B cell (primary cell): Measurements from ENCODE around the gene SLC25A51. TPM values are rescaled to one million over a fixed set of nuclear protein-coding genes. Genes with fewer than 3 reads are reported as not detected.

Experiments
- ATAC-seq: fragments of 200-7000 bp; cut with Tn5 transposase; one replicate; pipeline ENCODE4 v1.10.0; 2021; ENCODE audit warnings: low read depth, mild to moderate bottlenecking, moderate number of reproducible peaks, moderate library complexity
- CTCF ChIA-PET: fragments of 350-600 bp; sonication (Branson Sonifier 250); formaldehyde crosslinking; loops from one replicate; lab custom pipeline; 2021; ENCODE audit warnings: antibody characterized with exemption, inconsistent platforms; lab: Charles Lee
- POLR2A ChIA-PET: fragments of 350-600 bp; sonication (Branson Sonifier 250); formaldehyde crosslinking; loops from one replicate; lab custom pipeline; 2021; ENCODE audit warnings: antibody characterized with exemption; lab: Charles Lee
- DNase-seq: peaks from one replicate; pipeline ENCODE4 v3.0.0; 2013
- H2AFZ ChIP-seq: 2 replicates; pipeline ENCODE4 v1.6.1; 2012; ENCODE audit warnings: mild to moderate bottlenecking, low read depth, low read length; ENCODE audit not compliant: insufficient read depth, poor library complexity, severe bottlenecking
- H3K27ac ChIP-seq, 2 donors: 1 replicate in 1 of 2; 2 replicates in 1 of 2; pipeline ENCODE4 v1.5.1; 2012 to 2013; ENCODE audit warnings: low read length in 2 of 2, mild to moderate bottlenecking in 2 of 2, moderate library complexity in 1 of 2
- H3K27me3 ChIP-seq, 4 experiments: fragments of 200-600 bp in 1 of 4; sonication (generic) in 1 of 4; replicated peaks in 1 of 4; 1 replicate in 2 of 4; 2 replicates in 2 of 4; pipeline versions ENCODE4 v1.6.1 to v1.7.0; 2013 to 2016; ENCODE audit warnings: low read length in 3 of 4, mild to moderate bottlenecking in 2 of 4, mixed read lengths in 1 of 4, moderate library complexity in 1 of 4; ENCODE audit not compliant: insufficient read depth in 4 of 4, control insufficient read depth in 3 of 4; ENCODE audit errors: control extremely low read depth in 1 of 4
- H3K36me3 ChIP-seq, 2 experiments: replicated peaks in 1 of 2; 1 replicate in 1 of 2; 2 replicates in 1 of 2; pipeline versions ENCODE4 v1.6.1 to v1.7.1; 2013; ENCODE audit warnings: low read length in 1 of 2; ENCODE audit not compliant: insufficient read depth in 2 of 2, control insufficient read depth in 1 of 2; ENCODE audit errors: control extremely low read depth in 1 of 2, extremely low read depth in 1 of 2
- H3K4me1 ChIP-seq, 2 donors: fragments of 200-600 bp in 1 of 2; sonication (generic) in 1 of 2; 1 replicate in 1 of 2; 2 replicates in 1 of 2; pipeline versions ENCODE4 v1.5.1 to v1.6.1; 2013 to 2017; ENCODE audit warnings: low read length in 2 of 2; ENCODE audit not compliant: control insufficient read depth in 2 of 2, insufficient read depth in 2 of 2
- H3K4me2 ChIP-seq: replicated peaks from 2 replicates; pipeline ENCODE3; 2012; ENCODE audit warnings: mild to moderate bottlenecking, low read depth, low read length; ENCODE audit not compliant: poor library complexity, severe bottlenecking
- H3K4me3 ChIP-seq, 5 experiments: fragments of 200-600 bp in 1 of 5; sonication (generic) in 1 of 5; 1 replicate in 3 of 5; 2 replicates in 2 of 5; pipeline versions ENCODE4 v1.5.1 to v1.7.0; 2011 to 2016; ENCODE audit warnings: low read length in 4 of 5, mild to moderate bottlenecking in 4 of 5, low read depth in 2 of 5, control low read depth in 1 of 5, moderate library complexity in 1 of 5; ENCODE audit not compliant: insufficient read depth in 1 of 5; ENCODE audit errors: control extremely low read depth in 1 of 5, extremely low read depth in 1 of 5
- H3K79me2 ChIP-seq: fragments of 200-600 bp; sonication (generic); one replicate; pipeline ENCODE4 v1.6.0; 2016; ENCODE audit warnings: low read length; ENCODE audit not compliant: control insufficient read depth, insufficient read depth
- H3K9ac ChIP-seq: fragments of 200-600 bp; sonication (generic); 2 replicates; pipeline ENCODE4 v1.6.1; 2017; ENCODE audit warnings: mild to moderate bottlenecking, low read length, moderate library complexity
- H3K9me3 ChIP-seq, 3 donors: one replicate each; pipeline versions ENCODE4 v1.6.1 to v1.7.1; 2013; ENCODE audit warnings: low read length in 2 of 3; ENCODE audit not compliant: control insufficient read depth in 2 of 3, insufficient read depth in 1 of 3; ENCODE audit errors: control extremely low read depth in 1 of 3
- H4K20me1 ChIP-seq: 2 replicates; pipeline ENCODE4 v1.6.0; 2012; ENCODE audit warnings: mild to moderate bottlenecking, low read length; ENCODE audit not compliant: insufficient read depth, control insufficient read depth, poor library complexity, severe bottlenecking
- H3K27ac Mint-ChIP-seq: one replicate; pipeline ENCODE4 v1.8.0; 2021; ENCODE audit warnings: mixed read lengths
- H3K27me3 Mint-ChIP-seq: one replicate; pipeline ENCODE4 v1.8.0; 2021; ENCODE audit warnings: mixed read lengths
- H3K4me1 Mint-ChIP-seq: one replicate; pipeline ENCODE4 v1.8.0; 2021; ENCODE audit warnings: mixed read lengths
- H3K4me3 Mint-ChIP-seq: one replicate; pipeline ENCODE4 v1.8.0; 2021; ENCODE audit warnings: mixed read lengths
- H3K9me3 Mint-ChIP-seq: one replicate; pipeline ENCODE4 v1.8.0; 2022; ENCODE audit warnings: mixed read lengths; ENCODE audit not compliant: insufficient read depth
- CTCF ChIP-seq: fragments of 200-600 bp; IDR thresholded peaks from one replicate; pipeline ENCODE4 v1.8.0; 2022; ENCODE audit warnings: antibody characterized with exemption, mild to moderate bottlenecking
- EZH2 ChIP-seq: IDR thresholded peaks from 2 replicates; pipeline ENCODE4 v1.6.1; 2012; ENCODE audit warnings: borderline replicate concordance, low read depth, mild to moderate bottlenecking, moderate library complexity, low read length; ENCODE audit not compliant: insufficient read depth, poor library complexity, severe bottlenecking
- WGBS: methylation state at CpG from one replicate; pipeline ENCODE4 v1.1.5; 2013; ENCODE audit warnings: missing lambda C conversion rate; ENCODE audit not compliant: insufficient coverage; 5-methylcytosine and 5-hydroxymethylcytosine counted together
- intact Hi-C: fragments of 100-400 bp; cut with micrococcal nuclease; formaldehyde crosslinking; loops from one replicate; pipeline ENCODE4 v1.10.0; 2022
- polyA plus RNA-seq: library from polyadenylated mRNA; depleted of rRNA; stranded (reverse); fragments of >200 nt; gene quantifications from 2 replicates; pipeline ENCODE4 v1.2.3, GENCODE V29; 2012
- total RNA-seq, 2 donors: library from RNA; stranded (reverse); fragments of 120-200 nt in 1 of 2; gene quantifications; 1 replicate in 1 of 2; 2 replicates in 1 of 2; pipeline versions ENCODE4 v1.2.3 to v1.2.4, GENCODE V29; 2013 to 2022

Gene SLC25A51
- total and polyA plus RNA-seq, 2 donors (not counting 1 experiment from before 2014, with no cell fraction given) = 12.9 to 27.8 TPM

- H3K4me3 Mint-ChIP-seq = peak overlapping the region; percentile 12
- no peak for TF ChIP-seq EZH2
- no peak for TF ChIP-seq CTCF
- ChIA-PET CTCF (interaction anchor here (2.2 kb wide), 1 partner anchor 11 kb away, joined by 16 read pairs; no protein-coding TSS in a partner anchor), POLR2A (no interaction called here)
- H3K27me3 Mint-ChIP-seq = no peaks in the 10 kb centered on the region
- Histone ChIP-seq H3K27me3 (no peaks in the 10 kb centered on the region), H3K9me3 (peaks cover 0 to 5% (median 0%) of the 10 kb centered on the region in 3 donors), H3K27ac (no peak overlapping the region), H3K79me2 (peaks cover 20% of the 10 kb centered on the region), H3K4me2 (no peak overlapping the region), H3K4me1 (peaks cover 14 to 20% of the 10 kb centered on the region in 2 donors), H3K9ac (no peak overlapping the region), H3K4me3 (no peak overlapping the region), H4K20me1 (no peaks in the 10 kb centered on the region), H3K36me3 (peaks cover 3 to 15% of the 10 kb centered on the region in 2 experiments), H2AFZ (no peak overlapping the region)
- no peak overlapping the region for H3K27ac Mint-ChIP-seq
- DNase-seq = no peak
- no peak for ATAC-seq
- H3K9me3 Mint-ChIP-seq = no peaks in the 10 kb centered on the region
- peaks cover 20% of the 10 kb centered on the region for H3K4me1 Mint-ChIP-seq
- intact Hi-C loops = loop anchor here (5.0 kb wide), 4 partner anchors 100 to 415 kb away; partner anchors contain the start of genes DCAF10, FBXO10, POLR1E and TRMT10B
Measured at GRCh38 chr9:37902131-37902530, 1.8 kb downstream of the SLC25A51 start.

- ATAC-seq (no peak), DNase-seq (no peak)
- Histone ChIP-seq H3K79me2 (peaks cover 20% of the 10 kb centered on the region), H3K4me1 (peaks cover 10% of the 10 kb centered on the region in 2 donors), H3K4me2 (no peak overlapping the region), H3K9me3 (no peaks in the 10 kb centered on the region), H4K20me1 (peaks cover 5% of the 10 kb centered on the region), H3K27ac (no peak overlapping the region), H3K36me3 (peaks cover 7 to 31% of the 10 kb centered on the region in 2 experiments), H2AFZ (no peak overlapping the region), H3K27me3 (no peaks in the 10 kb centered on the region), H3K9ac (no peak overlapping the region), H3K4me3 (no peak overlapping the region)
- intact Hi-C loops = no loop called here
- no peak overlapping the region for H3K27ac Mint-ChIP-seq
- no peak overlapping the region for H3K4me3 Mint-ChIP-seq
- no peaks in the 10 kb centered on the region for H3K9me3 Mint-ChIP-seq
- 67% methylated on average over 1 of the region's 2 CpGs for WGBS
- POLR2A ChIA-PET = no interaction called here
- H3K27me3 Mint-ChIP-seq = no peaks in the 10 kb centered on the region
- CTCF ChIA-PET = interaction anchor here (1.1 kb wide), 1 partner anchor 14 kb away, joined by 3 read pairs; no protein-coding TSS in a partner anchor
- H3K4me1 Mint-ChIP-seq = peaks cover 13% of the 10 kb centered on the region
- TF ChIP-seq EZH2 (no peak), CTCF (no peak)
Measured at GRCh38 chr9:37899041-37899440, 4.9 kb downstream of the SLC25A51 start.
